Measurements from ENCODE around the gene DAPK2.
A peak's percentile ranks its signal among the peaks of the same experiment; 100 is the strongest.

The DAPK2 gene

GRCh38 chr15:63861946-63862517 is 184.3 kb downstream of the DAPK2 start:
- no peak for TF ChIP-seq CTCF (conservative IDR thresholded peaks at IDR 0.05; ENCODE audit: low read depth, low read length)
- no peak for DNase-seq (ENCODE audit: low read depth)
- H3K4me3 ChIP-seq (ENCODE audit: low read depth, low read length) = no peak overlapping the region

GRCh38 chr15:63860555-63860954 is 185.7 kb downstream of the DAPK2 start:
- no peak overlapping the region for H3K4me3 ChIP-seq (ENCODE audit: low read depth, low read length)
- no peak for TF ChIP-seq CTCF (conservative IDR thresholded peaks at IDR 0.05; ENCODE audit: low read depth, low read length)
- no peak for DNase-seq (ENCODE audit: low read depth)

- no peak for DNase-seq (ENCODE audit: low read depth)
- no peak for TF ChIP-seq CTCF (conservative IDR thresholded peaks at IDR 0.05; ENCODE audit: low read depth, low read length)
- no peak overlapping the region for H3K4me3 ChIP-seq (ENCODE audit: low read depth, low read length)
Measured at GRCh38 chr15:63860155-63860554, 186.1 kb downstream of the DAPK2 start.

- no peak for TF ChIP-seq CTCF (conservative IDR thresholded peaks at IDR 0.05; ENCODE audit: low read depth, low read length)
- peak; percentile 81 for DNase-seq (ENCODE audit: low read depth)
- no peak overlapping the region for H3K4me3 ChIP-seq (ENCODE audit: low read depth, low read length)
Measured at GRCh38 chr15:63858881-63859280, 187.4 kb downstream of the DAPK2 start.

- no peak for TF ChIP-seq CTCF (conservative IDR thresholded peaks at IDR 0.05; ENCODE audit: low read depth, low read length)
- DNase-seq (ENCODE audit: low read depth) = no peak
- H3K4me3 ChIP-seq (ENCODE audit: low read depth, low read length) = no peak overlapping the region
Measured at GRCh38 chr15:63858448-63858847, 187.8 kb downstream of the DAPK2 start.

GRCh38 chr15:63857461-63857856 is 188.8 kb downstream of the DAPK2 start:
- no peak for DNase-seq (ENCODE audit: low read depth)
- no peak overlapping the region for H3K4me3 ChIP-seq (ENCODE audit: low read depth, low read length)
- no peak for TF ChIP-seq CTCF (conservative IDR thresholded peaks at IDR 0.05; ENCODE audit: low read depth, low read length)
